DND-41 (cell line): ENCODE results near the gene MRPS27.

Experiments
- ATAC-seq: fragments of 200-7000 bp; cut with Tn5 transposase; 3 replicates; pipeline ENCODE4 v1.9.1; 2021; ENCODE audit warnings: low read depth; ENCODE audit not compliant: insufficient read depth
- DNase-seq: peaks from one replicate; pipeline ENCODE4 v3.0.0-alpha.2; 2020
- H2AFZ ChIP-seq: 2 replicates; pipeline ENCODE4 v1.6.0; 2012; ENCODE audit warnings: low read depth, low read length
- H3K27ac ChIP-seq: 2 replicates; pipeline ENCODE4 v1.5.1; 2012; ENCODE audit warnings: low read length, inconsistent platforms
- H3K27me3 ChIP-seq: fragments of 200-600 bp; sonication (generic); 2 replicates; pipeline ENCODE4 v1.6.0; 2012; ENCODE audit warnings: low read length, mild to moderate bottlenecking, inconsistent platforms; ENCODE audit not compliant: insufficient read depth, poor library complexity
- H3K36me3 ChIP-seq: 2 replicates; pipeline ENCODE4 v1.5.1; 2012; ENCODE audit warnings: low read length, inconsistent platforms; ENCODE audit not compliant: insufficient read depth
- H3K4me1 ChIP-seq: 2 replicates; pipeline ENCODE4 v1.5.1; 2012; ENCODE audit warnings: mild to moderate bottlenecking, low read length; ENCODE audit not compliant: insufficient read depth
- H3K4me2 ChIP-seq: 2 replicates; pipeline ENCODE4 v1.6.0; 2012; ENCODE audit warnings: mild to moderate bottlenecking, moderate library complexity, low read length, inconsistent platforms; ENCODE audit not compliant: insufficient read depth
- H3K4me3 ChIP-seq, 2 experiments: fragments of 200-600 bp in 1 of 2; shearing (Covaris generic) in 1 of 2; 2 replicates each; pipeline ENCODE4 v1.5.1; 2012 to 2016; ENCODE audit warnings: inconsistent platforms in 2 of 2, low read length in 2 of 2, mild to moderate bottlenecking in 2 of 2, low read depth in 1 of 2, moderate library complexity in 1 of 2
- H3K79me2 ChIP-seq: 2 replicates; pipeline ENCODE4 v1.6.0; 2012; ENCODE audit warnings: low read length, inconsistent platforms; ENCODE audit not compliant: insufficient read depth
- H3K9ac ChIP-seq: 2 replicates; pipeline ENCODE4 v1.6.0; 2012; ENCODE audit warnings: low read depth, mild to moderate bottlenecking, inconsistent platforms, low read length, moderate library complexity
- H3K9me3 ChIP-seq: 2 replicates; pipeline ENCODE4 v1.5.1; 2012; ENCODE audit warnings: low read length, moderate library complexity, mild to moderate bottlenecking, inconsistent platforms; ENCODE audit not compliant: insufficient read depth, severe bottlenecking
- H4K20me1 ChIP-seq: 2 replicates; pipeline ENCODE4 v1.6.0; 2012; ENCODE audit warnings: low read length; ENCODE audit not compliant: insufficient read depth
- CTCF ChIP-seq: IDR thresholded peaks from 2 replicates; pipeline ENCODE4 v1.5.1; 2012; ENCODE audit warnings: borderline replicate concordance, low read length, moderate library complexity, mild to moderate bottlenecking; ENCODE audit not compliant: poor library complexity, severe bottlenecking; ENCODE audit errors: extremely low read depth
- EZH2 ChIP-seq: IDR thresholded peaks from 3 replicates; pipeline ENCODE4 v1.6.1; 2012; ENCODE audit warnings: borderline replicate concordance, low read depth, mild to moderate bottlenecking, moderate library complexity, low read length, inconsistent platforms; ENCODE audit not compliant: severe bottlenecking

Gene MRPS27

GRCh38 chr5:72212171-72212570 is 107.9 kb downstream of the MRPS27 start:
- TF ChIP-seq CTCF (no peak), EZH2 (no peak)
- Histone ChIP-seq H3K27me3 (no peaks in the 10 kb centered on the region), H3K9me3 (no peaks in the 10 kb centered on the region), H3K79me2 (no peaks in the 10 kb centered on the region), H2AFZ (no peak overlapping the region), H3K9ac (no peak overlapping the region), H4K20me1 (no peaks in the 10 kb centered on the region), H3K4me3 (no peak overlapping the region), H3K36me3 (peaks cover 10% of the 10 kb centered on the region; the same call in 1 of the 2 replicates), H3K4me2 (no peak overlapping the region), H3K4me1 (no peaks in the 10 kb centered on the region), H3K27ac (no peak overlapping the region)
- ATAC-seq (no peak), DNase-seq (no peak)

GRCh38 chr5:72210888-72211678 is 109.0 kb downstream of the MRPS27 start:
- no peaks in the 10 kb centered on the region for H3K79me2 ChIP-seq
- no peak overlapping the region for H2AFZ ChIP-seq
- no peaks in the 10 kb centered on the region for H3K9me3 ChIP-seq
- no peaks in the 10 kb centered on the region for H3K27me3 ChIP-seq
- ATAC-seq, result no peak
- no peaks in the 10 kb centered on the region for H3K4me1 ChIP-seq
- peaks cover 4% of the 10 kb centered on the region; the same call in 1 of the 2 replicates for H3K36me3 ChIP-seq
- no peaks in the 10 kb centered on the region for H4K20me1 ChIP-seq
- no peak overlapping the region for H3K4me3 ChIP-seq
- H3K9ac ChIP-seq, result no peak overlapping the region
- no peak overlapping the region for H3K4me2 ChIP-seq
- H3K27ac ChIP-seq, result no peak overlapping the region
- TF ChIP-seq EZH2 (no peak), CTCF (no peak)
- no peak for DNase-seq

GRCh38 chr5:72209147-72210115 is 110.6 kb downstream of the MRPS27 start:
- Histone ChIP-seq H3K27ac (no peak overlapping the region), H3K4me3 (no peak overlapping the region), H3K9me3 (no peaks in the 10 kb centered on the region), H3K79me2 (no peaks in the 10 kb centered on the region), H4K20me1 (no peaks in the 10 kb centered on the region), H2AFZ (no peak overlapping the region), H3K4me1 (no peaks in the 10 kb centered on the region), H3K4me2 (no peak overlapping the region), H3K27me3 (no peaks in the 10 kb centered on the region), H3K9ac (no peak overlapping the region), H3K36me3 (no peaks in the 10 kb centered on the region)
- ATAC-seq, result no peak
- no peak for DNase-seq
- TF ChIP-seq EZH2, result no peak
- TF ChIP-seq CTCF, result no peak
